DOHH2 (cell line): Measurements from ENCODE around the gene ANKRD65.
"Not testable (repeated sequence)": the region's sequence is repeated elsewhere in the genome, so short reads cannot be mapped to it uniquely, and the experiment has no call there.

Source experiments
- H3F3A ChIP-seq: fragments of 200-600 bp; sonication (generic), shearing (Covaris generic); 2 replicates; pipeline ENCODE4 v1.6.0; 2016; ENCODE audit warnings: antibody characterized with exemption, mild to moderate bottlenecking; ENCODE audit not compliant: control insufficient read depth, insufficient read depth
- H3K27ac ChIP-seq: fragments of 200-600 bp; sonication (generic); 2 replicates; pipeline ENCODE4 v1.5.1; 2014; ENCODE audit warnings: low read depth, mild to moderate bottlenecking, low read length, moderate library complexity
- H3K27me3 ChIP-seq: fragments of 200-600 bp; sonication (generic); 2 replicates; pipeline ENCODE4 v1.6.1; 2014; ENCODE audit warnings: mild to moderate bottlenecking, low read length, mixed read lengths; ENCODE audit not compliant: control insufficient read depth
- H3K36me3 ChIP-seq: fragments of 200-600 bp; sonication (generic); 2 replicates; pipeline ENCODE4 v1.6.1; 2014; ENCODE audit warnings: mild to moderate bottlenecking, low read length, moderate library complexity, mixed read lengths; ENCODE audit not compliant: control insufficient read depth
- H3K4me1 ChIP-seq: fragments of 200-600 bp; sonication (generic); 2 replicates; pipeline ENCODE4 v1.6.1; 2014; ENCODE audit warnings: mild to moderate bottlenecking, low read length, mixed read lengths; ENCODE audit not compliant: control insufficient read depth
- H3K4me2 ChIP-seq: fragments of 200-600 bp; sonication (generic); 2 replicates; pipeline ENCODE4 v1.6.0; 2014; ENCODE audit warnings: mild to moderate bottlenecking, low read length, moderate library complexity
- H3K4me3 ChIP-seq: fragments of 200-600 bp; sonication (generic); 2 replicates; pipeline ENCODE4 v1.5.1; 2014; ENCODE audit warnings: mild to moderate bottlenecking, low read length, mixed read lengths
- H3K79me2 ChIP-seq: fragments of 200-600 bp; sonication (generic); 2 replicates; pipeline ENCODE4 v1.6.1; 2014; ENCODE audit warnings: mild to moderate bottlenecking, low read length, mixed read lengths; ENCODE audit not compliant: control insufficient read depth
- H3K9me2 ChIP-seq: fragments of 200-600 bp; sonication (generic); replicated peaks from 2 replicates; pipeline ENCODE4 v1.6.1; 2014; ENCODE audit warnings: mild to moderate bottlenecking, low read length, mixed read lengths; ENCODE audit not compliant: control insufficient read depth
- H3K9me3 ChIP-seq: fragments of 200-600 bp; sonication (generic); 2 replicates; pipeline ENCODE4 v1.6.1; 2014; ENCODE audit warnings: antibody characterized with exemption, low read length, mixed read lengths; ENCODE audit not compliant: control insufficient read depth, insufficient read depth
- H4K20me1 ChIP-seq: fragments of 200-600 bp; sonication (generic); 2 replicates; pipeline ENCODE4 v1.6.0; 2014; ENCODE audit warnings: low read depth, mild to moderate bottlenecking, antibody characterized with exemption, low read length, moderate library complexity; ENCODE audit not compliant: control insufficient read depth, insufficient read depth
- CTCF ChIP-seq: fragments of 200-600 bp; sonication (generic); IDR thresholded peaks from one replicate; pipeline ENCODE4 v1.5.1; 2014; ENCODE audit warnings: antibody characterized with exemption, mild to moderate bottlenecking, low read depth, low read length; ENCODE audit not compliant: poor library complexity, severe bottlenecking
- EZH2phosphoT487 ChIP-seq: fragments of 200-600 bp; sonication (generic); IDR thresholded peaks from 2 replicates; pipeline ENCODE4 v1.6.1; 2017; ENCODE audit warnings: borderline replicate concordance, mild to moderate bottlenecking, antibody characterized with exemption, low read length, moderate library complexity, mixed read lengths

ANKRD65 gene

DNA sequence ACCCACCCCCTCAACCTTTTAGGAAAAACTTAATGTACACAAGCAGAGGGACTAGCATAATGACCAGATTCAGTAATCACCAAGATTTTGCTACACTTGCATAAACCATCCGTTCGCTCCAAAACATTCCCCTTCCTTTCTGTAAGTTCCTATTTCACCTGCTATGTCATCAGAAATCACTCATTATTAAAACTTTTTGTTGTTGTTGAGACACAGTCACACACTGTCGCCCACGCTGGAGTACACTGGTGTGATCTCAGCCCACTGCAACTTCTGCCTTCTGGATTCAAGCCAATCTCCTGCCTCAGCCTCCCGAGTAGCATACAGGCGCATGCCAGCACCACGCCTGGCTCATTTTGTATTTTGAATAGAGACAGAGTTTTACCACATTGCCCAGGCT is 17.4 kb downstream of the ANKRD65 start:
- peaks cover 16% of the 10 kb centered on the region for H4K20me1 ChIP-seq
- H3F3A ChIP-seq: peaks cover 24% of the 10 kb centered on the region
- peaks cover 92% of the 10 kb centered on the region for H3K79me2 ChIP-seq
- peaks cover 87% of the 10 kb centered on the region for H3K36me3 ChIP-seq
- no peak overlapping the region for H3K4me3 ChIP-seq
- no peaks in the 10 kb centered on the region for H3K9me2 ChIP-seq
- no peak for TF ChIP-seq EZH2phosphoT487
- no peak for TF ChIP-seq CTCF
- no peak overlapping the region for H3K27ac ChIP-seq
- H3K27me3 ChIP-seq: no peaks in the 10 kb centered on the region
- H3K4me2 ChIP-seq: no peak overlapping the region
- peaks cover 37% of the 10 kb centered on the region for H3K4me1 ChIP-seq
- no peaks in the 10 kb centered on the region for H3K9me3 ChIP-seq

GRCh38 chr1:1402901-1403392 is 18.1 kb downstream of the ANKRD65 start:
- not testable (repeated sequence) for H3K27me3 ChIP-seq, H3K9me3 ChIP-seq, H3K4me2 ChIP-seq, H3K4me3 ChIP-seq, H3K9me2 ChIP-seq, H3K27ac ChIP-seq
- peaks cover 88% of the 10 kb centered on the region for H3K36me3 ChIP-seq
- peaks cover 92% of the 10 kb centered on the region for H3K79me2 ChIP-seq
- H4K20me1 ChIP-seq: peaks cover 12% of the 10 kb centered on the region
- peaks cover 35% of the 10 kb centered on the region for H3K4me1 ChIP-seq
- H3F3A ChIP-seq: peaks cover 21% of the 10 kb centered on the region

DNA sequence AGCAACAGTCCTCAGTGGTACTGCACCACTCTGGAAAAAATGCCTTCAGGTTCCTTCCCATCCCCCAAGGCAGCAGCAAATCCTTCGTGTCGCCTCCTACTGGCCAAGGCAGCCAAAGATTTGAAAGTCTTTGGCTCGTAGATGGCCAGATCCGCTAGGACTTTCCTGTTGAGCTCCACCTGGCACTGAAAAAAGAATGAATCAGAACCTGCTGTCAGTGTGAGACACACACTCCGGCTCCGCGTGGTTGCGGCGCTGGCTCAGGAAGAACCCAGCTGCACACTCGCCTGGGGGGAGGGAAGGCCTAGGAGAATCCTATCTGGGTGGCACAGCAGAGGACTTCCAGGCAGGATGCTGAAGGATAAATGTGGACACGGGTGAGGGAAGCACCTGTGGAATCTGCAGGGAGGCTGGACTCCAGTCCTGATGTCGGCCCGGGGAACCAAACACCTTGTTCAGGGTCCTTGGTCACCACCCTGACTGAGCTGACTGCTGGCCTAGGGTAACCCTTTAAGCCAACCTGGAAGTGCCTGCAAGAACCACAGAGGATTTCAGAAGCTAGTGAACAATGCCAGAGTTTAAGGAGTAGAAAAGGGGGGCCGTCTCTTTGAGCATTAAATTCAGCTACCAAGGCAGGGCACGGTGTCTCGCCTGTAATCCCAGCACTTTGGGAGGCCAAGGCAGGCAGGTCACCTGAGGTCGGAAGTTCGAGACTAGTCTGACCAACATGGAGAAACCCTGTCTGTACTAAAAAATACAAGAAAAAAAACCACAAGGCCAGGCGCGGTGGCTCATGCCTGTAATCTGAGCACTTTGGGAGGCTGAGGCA is 18.8 kb downstream of the ANKRD65 start:
- Histone ChIP-seq H3K36me3 (peaks cover 88% of the 10 kb centered on the region), H3K79me2 (peaks cover 92% of the 10 kb centered on the region), H3K4me3 (peak overlapping the region; percentile 100; the same call in 1 of the 2 replicates), H3K9me2 (no peaks in the 10 kb centered on the region), H3K9me3 (no peaks in the 10 kb centered on the region), H3K4me2 (peak overlapping the region; percentile 100), H3K27ac (no peak overlapping the region), H3K27me3 (no peaks in the 10 kb centered on the region), H3F3A (peaks cover 21% of the 10 kb centered on the region), H4K20me1 (peaks cover 12% of the 10 kb centered on the region), H3K4me1 (peaks cover 42% of the 10 kb centered on the region)
- TF ChIP-seq CTCF: peak; percentile 72
- TF ChIP-seq EZH2phosphoT487: no peak

DNA sequence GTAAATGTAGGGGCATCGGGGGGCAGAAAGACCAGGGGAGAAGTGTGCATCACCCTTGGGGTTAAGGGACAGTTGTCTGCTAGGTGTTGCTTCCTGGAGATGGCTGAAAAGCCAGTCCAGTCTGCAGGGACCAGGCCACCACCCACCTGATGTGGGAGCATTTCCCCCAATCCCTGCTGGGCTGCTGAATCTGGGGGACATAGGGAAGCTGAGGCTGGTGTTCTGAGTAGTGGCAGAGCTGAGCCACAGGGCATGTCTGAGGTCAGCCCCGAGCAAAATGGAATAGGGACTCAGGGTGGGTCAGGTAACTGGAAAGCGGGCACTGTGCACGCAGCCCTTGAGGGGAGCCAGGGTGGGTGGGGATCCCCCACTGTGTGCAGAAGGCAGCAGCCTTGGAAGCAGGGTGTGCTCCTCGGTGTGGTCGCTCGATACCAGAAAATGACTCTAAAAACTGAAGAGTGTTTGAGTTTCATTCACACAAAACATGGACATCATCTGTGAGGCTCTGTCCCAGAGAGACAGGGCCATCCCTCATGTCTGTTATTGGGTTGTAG is 19.5 kb downstream of the ANKRD65 start:
- H3F3A ChIP-seq: peaks cover 21% of the 10 kb centered on the region
- H3K27ac ChIP-seq: no peak overlapping the region
- H4K20me1 ChIP-seq: peaks cover 12% of the 10 kb centered on the region
- peak overlapping the region; percentile 100 for H3K4me2 ChIP-seq
- H3K9me3 ChIP-seq: no peaks in the 10 kb centered on the region
- H3K27me3 ChIP-seq: no peaks in the 10 kb centered on the region
- peaks cover 91% of the 10 kb centered on the region for H3K79me2 ChIP-seq
- H3K4me1 ChIP-seq: peaks cover 46% of the 10 kb centered on the region
- peaks cover 89% of the 10 kb centered on the region for H3K36me3 ChIP-seq
- no peaks in the 10 kb centered on the region for H3K9me2 ChIP-seq
- peak overlapping the region; percentile 100; the same call in 1 of the 2 replicates for H3K4me3 ChIP-seq
- no peak for TF ChIP-seq CTCF
- no peak for TF ChIP-seq EZH2phosphoT487
